HG03457 (cell line): ENCODE data around the gene ZNF385B.

Experiments
- ATAC-seq: cut with Tn5 transposase; IDR thresholded peaks from one replicate; pipeline ENCODE4 v1.9.1; 2021; ENCODE audit warnings: moderate number of reproducible peaks; ENCODE audit not compliant: unreplicated experiment

Gene ZNF385B

GRCh38 chr2:179751163-179751809, 110.1 kb downstream of the ZNF385B start:
- ATAC-seq: no peak

- ATAC-seq: no peak
These were observed 112.2 kb downstream of the ZNF385B start for GRCh38 chr2:179749210-179749609.

- no peak for ATAC-seq
These were observed 114.4 kb downstream of the ZNF385B start for GRCh38 chr2:179746981-179747380.

GRCh38 chr2:179745635-179746256, 115.7 kb downstream of the ZNF385B start:
- ATAC-seq: no peak

- ATAC-seq: no peak
These were observed 117.0 kb downstream of the ZNF385B start for GRCh38 chr2:179744401-179744800.

GRCh38 chr2:179741317-179741716, 120.1 kb downstream of the ZNF385B start:
- ATAC-seq: no peak

- no peak for ATAC-seq
These were observed 131.4 kb downstream of the ZNF385B start for GRCh38 chr2:179729966-179730365.

- no peak for ATAC-seq
These were observed 134.8 kb downstream of the ZNF385B start for GRCh38 chr2:179726461-179727180.

GRCh38 chr2:179724403-179724802, 137.0 kb downstream of the ZNF385B start:
- ATAC-seq: no peak

GRCh38 chr2:179720173-179720772, 141.1 kb downstream of the ZNF385B start:
- no peak for ATAC-seq

GRCh38 chr2:179715871-179716270, 145.5 kb downstream of the ZNF385B start:
- no peak for ATAC-seq

- ATAC-seq: no peak
These were observed 146.2 kb downstream of the ZNF385B start for GRCh38 chr2:179715196-179715595.

GRCh38 chr2:179712825-179713224, 148.6 kb downstream of the ZNF385B start:
- ATAC-seq: no peak

GRCh38 chr2:179711375-179711774, 150.0 kb downstream of the ZNF385B start:
- no peak for ATAC-seq

GRCh38 chr2:179703702-179704101, 157.7 kb downstream of the ZNF385B start:
- ATAC-seq: no peak

- no peak for ATAC-seq
These were observed 158.5 kb downstream of the ZNF385B start for GRCh38 chr2:179702912-179703311.

- ATAC-seq: no peak
These were observed 159.8 kb downstream of the ZNF385B start for GRCh38 chr2:179701524-179702110.

- ATAC-seq: no peak
These were observed 165.9 kb downstream of the ZNF385B start for GRCh38 chr2:179695486-179695885.

- ATAC-seq: no peak
These were observed 166.4 kb downstream of the ZNF385B start for GRCh38 chr2:179694963-179695362.

- ATAC-seq: no peak
These were observed 168.8 kb downstream of the ZNF385B start for GRCh38 chr2:179692610-179693009.

- no peak for ATAC-seq
These were observed 169.4 kb downstream of the ZNF385B start for GRCh38 chr2:179692043-179692442.
